HG02981 (cell line): ENCODE results near the gene ZPBP2.
"Not testable (repeated sequence)": the region's sequence is repeated elsewhere in the genome, so short reads cannot be mapped to it uniquely, and the experiment has no call there.

ENCODE experiments used
- ATAC-seq: cut with Tn5 transposase; IDR thresholded peaks from one replicate; pipeline ENCODE4 v1.9.1; 2021; ENCODE audit warnings: mild to moderate bottlenecking, moderate library complexity; ENCODE audit not compliant: unreplicated experiment

ZPBP2 gene

GRCh38 chr17:39867880-39868553 lies at the start of gene ZPBP2:
Gene ZPBP2, plus strand, starts transcription at chr17:39868202. Its CDS starts 153 bp downstream, at chr17:39868355.
- no peak for ATAC-seq

GRCh38 chr17:39818358-39819000 lies 49.5 kb upstream of the ZPBP2 start:
- ATAC-seq, result no peak

- ATAC-seq, result no peak
These were observed 47.5 kb upstream of the ZPBP2 start for GRCh38 chr17:39820541-39820940.

GRCh38 chr17:39820987-39821386 lies 47.0 kb upstream of the ZPBP2 start:
- no peak for ATAC-seq

GRCh38 chr17:39822051-39822451 lies 46.0 kb upstream of the ZPBP2 start:
- no peak for ATAC-seq

- no peak for ATAC-seq
These were observed 44.5 kb upstream of the ZPBP2 start for GRCh38 chr17:39823407-39824054.

GRCh38 chr17:39826334-39826733 lies 41.7 kb upstream of the ZPBP2 start:
- no peak for ATAC-seq

GRCh38 chr17:39828443-39828842 lies 39.6 kb upstream of the ZPBP2 start:
- ATAC-seq, result no peak

- ATAC-seq, result no peak
These were observed 36.4 kb upstream of the ZPBP2 start for GRCh38 chr17:39831588-39831987.

GRCh38 chr17:39834017-39834416 lies 34.0 kb upstream of the ZPBP2 start:
- no peak for ATAC-seq

GRCh38 chr17:39835038-39835786 lies 32.8 kb upstream of the ZPBP2 start:
- ATAC-seq, result no peak

GRCh38 chr17:39836117-39836516 lies 31.9 kb upstream of the ZPBP2 start:
- no peak for ATAC-seq

- ATAC-seq, result no peak
These were observed 29.9 kb upstream of the ZPBP2 start for GRCh38 chr17:39838057-39838456.

- ATAC-seq, result no peak
These were observed 29.2 kb upstream of the ZPBP2 start for GRCh38 chr17:39838784-39839183.

- no peak for ATAC-seq
These were observed 26.8 kb upstream of the ZPBP2 start for GRCh38 chr17:39841134-39841683.

GRCh38 chr17:39845052-39845846 lies 22.8 kb upstream of the ZPBP2 start:
- ATAC-seq, result no peak

GRCh38 chr17:39846205-39846604 lies 21.8 kb upstream of the ZPBP2 start:
- no peak for ATAC-seq

GRCh38 chr17:39848600-39848999 lies 19.4 kb upstream of the ZPBP2 start:
- ATAC-seq, result no peak

GRCh38 chr17:39850186-39850585 lies 17.8 kb upstream of the ZPBP2 start:
- not testable (repeated sequence) for ATAC-seq

GRCh38 chr17:39852239-39852638 lies 15.8 kb upstream of the ZPBP2 start:
- ATAC-seq, result no peak
